Upper lobe of left lung (tissue), 6 donors: ENCODE data around the gene NPBWR2. TPM values are rescaled to one million over a fixed set of nuclear protein-coding genes. Genes with fewer than 3 reads are reported as not detected.
"Not testable (repeated sequence)": the region's sequence is repeated elsewhere in the genome, so short reads cannot be mapped to it uniquely, and the experiment has no call there.

Experiments
- ATAC-seq, 2 donors: fragments of 200-7000 bp; cut with Tn5 transposase; one replicate each; pipeline ENCODE4 v1.9.1; 2022; ENCODE audit warnings: mild to moderate bottlenecking in 2 of 2, moderate library complexity in 2 of 2; ENCODE audit not compliant: low FRiP score in 2 of 2
- DNase-seq, 2 donors: peaks; one replicate each; pipeline ENCODE4 v3.0.0-alpha.2; 2019 to 2020
- H3K27ac ChIP-seq, 4 donors: fragments of 200-600 bp; sonication (generic); one replicate each; pipeline ENCODE4 v1.5.1; 2016 to 2019
- H3K27me3 ChIP-seq, 4 donors: fragments of 200-600 bp; sonication (generic); one replicate each; pipeline ENCODE4 v1.5.1; 2017 to 2019
- H3K36me3 ChIP-seq, 4 donors: fragments of 200-600 bp; sonication (generic); one replicate each; pipeline ENCODE4 v1.5.1; 2016 to 2019
- H3K4me1 ChIP-seq, 4 donors: fragments of 200-600 bp; sonication (generic); one replicate each; pipeline ENCODE4 v1.5.1; 2018 to 2019
- H3K4me3 ChIP-seq, 4 donors: fragments of 200-600 bp; sonication (generic); one replicate each; pipeline ENCODE4 v1.5.1; 2017 to 2019; ENCODE audit warnings: mild to moderate bottlenecking in 2 of 4, moderate library complexity in 1 of 4
- H3K9me3 ChIP-seq, 4 donors: fragments of 200-600 bp; sonication (generic); one replicate each; pipeline ENCODE4 v1.5.1; 2018 to 2019
- CTCF ChIP-seq, 6 experiments: fragments of 450-650 bp in 4 of 6; fragments of 200-600 bp in 2 of 6; sonication (generic) in 2 of 6; IDR thresholded peaks; one replicate each; pipeline ENCODE4 v1.5.1; 2016 to 2019; ENCODE audit warnings: antibody characterized with exemption in 6 of 6
- EP300 ChIP-seq, 4 donors: sonication (generic); formaldehyde crosslinking; IDR thresholded peaks; one replicate each; pipeline ENCODE4 v1.5.1; 2017; ENCODE audit warnings: antibody characterized with exemption in 4 of 4, control low read depth in 2 of 4
- POLR2A ChIP-seq, 4 donors: fragments of 450-650 bp; IDR thresholded peaks; one replicate each; pipeline ENCODE4 v1.5.1; 2016 to 2017; ENCODE audit warnings: antibody characterized with exemption in 4 of 4, mild to moderate bottlenecking in 2 of 4
- POLR2AphosphoS5 ChIP-seq, 2 donors: sonication (generic); formaldehyde crosslinking; IDR thresholded peaks; one replicate each; pipeline ENCODE4 v1.5.1; 2017; ENCODE audit warnings: antibody characterized with exemption in 2 of 2
- WGBS, 2 donors: methylation state at CpG; one replicate each; pipeline ENCODE4 v1.1.5; 2017 to 2018; 5-methylcytosine and 5-hydroxymethylcytosine counted together
- total RNA-seq, 6 donors: library from RNA; depleted of rRNA in 4 of 6; stranded (reverse); fragments of >200 nt in 4 of 6; gene quantifications; one replicate each; pipeline versions ENCODE4 v1.1.0 to v1.2.1, GENCODE V29; 2016 to 2021
- donor health status: DM: no; HTN: no; CAD: no; lungs with moderate emphysema.
- donor health status: DM: no; HTN: yes; CAD: no; lungs with severe emphysema.

The NPBWR2 gene
- total RNA-seq, 6 donors from 2014 or later, result not detected

GRCh38 chr20:64119681-64120341, 12.4 kb upstream of the NPBWR2 start:
- DNase-seq (peak in 1 of 2 donors; percentile 13), ATAC-seq (peak in 1 of 2 donors; percentile 41)
- WGBS, 2 donors, result 48 to 63% methylated on average over 7 to 14 of the region's 14 CpGs
- H3K27me3 ChIP-seq, result no peaks in the 10 kb centered on the region
- H3K4me3 ChIP-seq, result no peak overlapping the region
- H3K9me3 ChIP-seq, result no peaks in the 10 kb centered on the region
- no peaks in the 10 kb centered on the region for H3K36me3 ChIP-seq
- H3K27ac ChIP-seq, result no peak overlapping the region
- H3K4me1 ChIP-seq, result peaks cover 0 to 9% (median 4%) of the 10 kb centered on the region in 4 donors
- TF ChIP-seq CTCF (IDR thresholded peaks at IDR 0.05) (no peak), POLR2AphosphoS5 (IDR thresholded peaks at IDR 0.05) (no peak), POLR2A (IDR thresholded peaks at IDR 0.05) (no peak), EP300 (IDR thresholded peaks at IDR 0.05) (no peak)

GRCh38 chr20:64119301-64119680, 11.9 kb upstream of the NPBWR2 start:
- WGBS, 2 donors, result 77 to 91% methylated on average over 8 of the region's 8 CpGs
- Histone ChIP-seq H3K27me3 (no peaks in the 10 kb centered on the region), H3K27ac (no peak overlapping the region), H3K4me3 (no peak overlapping the region), H3K36me3 (no peaks in the 10 kb centered on the region), H3K9me3 (no peaks in the 10 kb centered on the region), H3K4me1 (peaks cover 0 to 9% (median 4%) of the 10 kb centered on the region in 4 donors)
- ATAC-seq (no peak), DNase-seq (peak; percentile 1 to 20)
- TF ChIP-seq POLR2A (IDR thresholded peaks at IDR 0.05), result no peak
- TF ChIP-seq EP300 (IDR thresholded peaks at IDR 0.05), result no peak
- TF ChIP-seq CTCF (IDR thresholded peaks at IDR 0.05), result no peak
- no peak for TF ChIP-seq POLR2AphosphoS5 (IDR thresholded peaks at IDR 0.05)

GRCh38 chr20:64117432-64117777, 10.0 kb upstream of the NPBWR2 start:
- not testable (repeated sequence) for H3K36me3 ChIP-seq, H3K4me1 ChIP-seq, H3K9me3 ChIP-seq, H3K4me3 ChIP-seq, ATAC-seq, H3K27me3 ChIP-seq, H3K27ac ChIP-seq
- DNase-seq, result peak in 1 of 2 donors; percentile 4
- WGBS, 2 donors, result 65% methylated on average over 2 of the region's 6 CpGs; no CpG with 5 or more reads in 1 of the 2 donors

- Histone ChIP-seq H3K27me3 (no peaks in the 10 kb centered on the region), H3K36me3 (no peaks in the 10 kb centered on the region), H3K9me3 (no peaks in the 10 kb centered on the region), H3K4me3 (no peak overlapping the region), H3K27ac (no peak overlapping the region), H3K4me1 (peaks cover 0 to 9% (median 4%) of the 10 kb centered on the region in 4 donors)
- TF ChIP-seq POLR2AphosphoS5 (IDR thresholded peaks at IDR 0.05), result no peak
- peak in 1 of 2 donors; percentile 4 for DNase-seq
- peak in 1 of 2 donors; percentile 38 for ATAC-seq
- WGBS, 2 donors, result 75 to 88% methylated on average over 14 to 17 of the region's 17 CpGs
Observed at GRCh38 chr20:64116541-64117431, 9.4 kb upstream of the NPBWR2 start.

- no peak for DNase-seq
- Histone ChIP-seq H3K4me1 (peaks cover 0 to 9% (median 4%) of the 10 kb centered on the region in 4 donors), H3K27ac (no peak overlapping the region), H3K27me3 (no peaks in the 10 kb centered on the region), H3K4me3 (no peak overlapping the region), H3K9me3 (no peaks in the 10 kb centered on the region), H3K36me3 (no peaks in the 10 kb centered on the region)
- WGBS, 2 donors, result 87 to 91% methylated on average over 15 to 20 of the region's 21 CpGs
- no peak for ATAC-seq
- TF ChIP-seq POLR2A (IDR thresholded peaks at IDR 0.05) (no peak), CTCF (IDR thresholded peaks at IDR 0.05) (no peak), POLR2AphosphoS5 (IDR thresholded peaks at IDR 0.05) (no peak), EP300 (IDR thresholded peaks at IDR 0.05) (no peak)
Observed at GRCh38 chr20:64116016-64116415, 8.7 kb upstream of the NPBWR2 start.
